BLaER1 treated with 17β-estradiol and CSF1 and Interleukin-3, amounts not matched to agents 10 nM and 100 nM (cell line): ENCODE results near the gene GSPT1.
"Not testable (repeated sequence)": the region's sequence is repeated elsewhere in the genome, so short reads cannot be mapped to it uniquely, and the experiment has no call there.

ENCODE experiments used
- H3K27ac ChIP-seq, 11 experiments: shearing (Covaris generic); formaldehyde crosslinking; 2 replicates each; pipeline ENCODE4 v1.8.1; 2022
- H3K27me3 ChIP-seq, 11 experiments: shearing (Covaris generic); formaldehyde crosslinking; 2 replicates each; pipeline ENCODE4 v1.8.1; 2022
- H3K36me3 ChIP-seq, 11 experiments: shearing (Covaris generic); formaldehyde crosslinking; 2 replicates each; pipeline ENCODE4 v1.8.1; 2022
- H3K4me1 ChIP-seq, 10 experiments: shearing (Covaris generic); formaldehyde crosslinking; 2 replicates each; pipeline ENCODE4 v1.8.1; 2022
- H3K4me2 ChIP-seq, 11 experiments: shearing (Covaris generic); formaldehyde crosslinking; 2 replicates each; pipeline ENCODE4 v1.8.1; 2022
- H3K4me3 ChIP-seq, 10 experiments: shearing (Covaris generic); formaldehyde crosslinking; 2 replicates each; pipeline ENCODE4 v1.8.1; 2022
- H3K9ac ChIP-seq, 11 experiments: shearing (Covaris generic); formaldehyde crosslinking; 2 replicates each; pipeline ENCODE4 v1.8.1; 2022
- H3K9me3 ChIP-seq, 11 experiments: shearing (Covaris generic); formaldehyde crosslinking; replicated peaks in 1 of 11; 2 replicates each; pipeline ENCODE4 v1.8.1; 2022
- H4K20me1 ChIP-seq, 11 experiments: shearing (Covaris generic); formaldehyde crosslinking; 2 replicates each; pipeline ENCODE4 v1.8.1; 2022
- Cebpa-rat ChIP-seq, 11 experiments: shearing (Covaris generic); IDR thresholded peaks; 2 replicates each; pipeline ENCODE4 v1.8.1; 2022

GSPT1 gene

GRCh38 chr16:11833951-11834695 lies 81.6 kb downstream of the GSPT1 start:
- no peak for TF ChIP-seq Cebpa-rat (IDR thresholded peaks at IDR 0.05)
- no peaks in the 10 kb centered on the region for H3K27me3 ChIP-seq
- H3K9me3 ChIP-seq, result no peaks in the 10 kb centered on the region
- peaks cover 0 to 9% (median 0%) of the 10 kb centered on the region in 10 experiments; a peak in 3 of 20 replicates for H3K4me1 ChIP-seq
- H3K4me2 ChIP-seq, result no peak overlapping the region
- H3K36me3 ChIP-seq, result peaks cover 33 to 45% (median 40%) of the 10 kb centered on the region in 11 experiments
- no peak overlapping the region for H3K9ac ChIP-seq
- peak overlapping the region in 3 of 11 experiments; percentile 35 to 41 (median 39); a peak in 2 of 22 replicates for H3K27ac ChIP-seq
- no peak overlapping the region for H3K4me3 ChIP-seq
- H4K20me1 ChIP-seq, result peaks cover 5 to 56% (median 45%) of the 10 kb centered on the region in 11 experiments; a peak in 19 of 22 replicates

GRCh38 chr16:11828696-11829095 lies 87.1 kb downstream of the GSPT1 start:
- no peak overlapping the region for H3K4me2 ChIP-seq
- H3K4me1 ChIP-seq, result peaks cover 0 to 15% (median 6%) of the 10 kb centered on the region in 10 experiments; a peak in 9 of 20 replicates
- H4K20me1 ChIP-seq, result peaks cover 0 to 3% (median 0%) of the 10 kb centered on the region in 11 experiments; a peak in 1 of 22 replicates
- H3K27ac ChIP-seq, result no peak overlapping the region
- no peaks in the 10 kb centered on the region for H3K36me3 ChIP-seq
- no peaks in the 10 kb centered on the region for H3K27me3 ChIP-seq
- H3K9ac ChIP-seq, result no peak overlapping the region
- no peak for TF ChIP-seq Cebpa-rat (IDR thresholded peaks at IDR 0.05)
- no peaks in the 10 kb centered on the region for H3K9me3 ChIP-seq
- no peak overlapping the region for H3K4me3 ChIP-seq

- not testable (repeated sequence) for H3K4me2 ChIP-seq, H4K20me1 ChIP-seq, H3K9me3 ChIP-seq, H3K4me3 ChIP-seq, H3K36me3 ChIP-seq, H3K27me3 ChIP-seq, H3K9ac ChIP-seq
- peak overlapping the region in 1 of 11 experiments; percentile 26; a peak in 1 of 22 replicates for H3K27ac ChIP-seq
- peaks cover 0 to 34% (median 6%) of the 10 kb centered on the region in 10 experiments; a peak in 9 of 20 replicates for H3K4me1 ChIP-seq
Observed at GRCh38 chr16:11825520-11826165, 90.1 kb downstream of the GSPT1 start.

GRCh38 chr16:11824362-11824761 lies 91.4 kb downstream of the GSPT1 start:
- peak overlapping the region in 6 of 11 experiments; percentile 18 to 65 (median 34); a peak in 9 of 22 replicates for H3K27ac ChIP-seq
- no peaks in the 10 kb centered on the region for H3K27me3 ChIP-seq
- no peaks in the 10 kb centered on the region for H3K9me3 ChIP-seq
- no peak overlapping the region for H3K4me3 ChIP-seq
- peaks cover 0 to 46% (median 6%) of the 10 kb centered on the region in 10 experiments; a peak in 9 of 20 replicates for H3K4me1 ChIP-seq
- H3K9ac ChIP-seq, result peak overlapping the region in 1 of 11 experiments; percentile 14; a peak in 1 of 22 replicates
- no peaks in the 10 kb centered on the region for H3K36me3 ChIP-seq
- H3K4me2 ChIP-seq, result peak overlapping the region in 5 of 11 experiments; percentile 5 to 63 (median 37); a peak in 10 of 22 replicates
- H4K20me1 ChIP-seq, result no peaks in the 10 kb centered on the region
- TF ChIP-seq Cebpa-rat (IDR thresholded peaks at IDR 0.05), result peak in 5 of 11 experiments; percentile 33 to 69 (median 46); a peak in 8 of 22 replicates

GRCh38 chr16:11823645-11824044 lies 92.1 kb downstream of the GSPT1 start:
- H3K36me3 ChIP-seq, H3K4me3 ChIP-seq, H3K27me3 ChIP-seq, H3K9me3 ChIP-seq, H3K9ac ChIP-seq, H4K20me1 ChIP-seq: not testable (repeated sequence)
- H3K4me2 ChIP-seq, result peak overlapping the region in 5 of 11 experiments; percentile 5 to 63 (median 37); a peak in 6 of 22 replicates
- peak overlapping the region in 5 of 11 experiments; percentile 18 to 65 (median 43); a peak in 8 of 22 replicates for H3K27ac ChIP-seq
- H3K4me1 ChIP-seq, result peaks cover 0 to 48% (median 6%) of the 10 kb centered on the region in 10 experiments; a peak in 9 of 20 replicates

- peaks cover 0 to 53% (median 11%) of the 10 kb centered on the region in 10 experiments; a peak in 12 of 20 replicates for H3K4me1 ChIP-seq
- H3K9me3 ChIP-seq, result no peaks in the 10 kb centered on the region
- H3K4me3 ChIP-seq, result no peak overlapping the region
- no peak for TF ChIP-seq Cebpa-rat (IDR thresholded peaks at IDR 0.05)
- no peaks in the 10 kb centered on the region for H3K27me3 ChIP-seq
- no peaks in the 10 kb centered on the region for H3K36me3 ChIP-seq
- peak overlapping the region in 3 of 11 experiments; percentile 7 to 36 (median 21); a peak in 2 of 22 replicates for H3K4me2 ChIP-seq
- H3K27ac ChIP-seq, result no peak overlapping the region
- no peak overlapping the region for H3K9ac ChIP-seq
- H4K20me1 ChIP-seq, result no peaks in the 10 kb centered on the region
Observed at GRCh38 chr16:11819798-11820197, 96.0 kb downstream of the GSPT1 start.

GRCh38 chr16:11818970-11819369 lies 96.8 kb downstream of the GSPT1 start:
- H3K9ac ChIP-seq, result not testable (repeated sequence)

More at GRCh38 chr16:11818970-11819369, 96.8 kb downstream of the GSPT1 start:
- not testable (repeated sequence) for H3K27ac ChIP-seq, H3K4me3 ChIP-seq, H3K4me2 ChIP-seq, H3K9me3 ChIP-seq, H4K20me1 ChIP-seq, H3K27me3 ChIP-seq, H3K36me3 ChIP-seq
- H3K4me1 ChIP-seq, result peaks cover 0 to 53% (median 14%) of the 10 kb centered on the region in 10 experiments; a peak in 12 of 20 replicates
